Measurements from ENCODE around the gene TRMT10C.

DNA sequence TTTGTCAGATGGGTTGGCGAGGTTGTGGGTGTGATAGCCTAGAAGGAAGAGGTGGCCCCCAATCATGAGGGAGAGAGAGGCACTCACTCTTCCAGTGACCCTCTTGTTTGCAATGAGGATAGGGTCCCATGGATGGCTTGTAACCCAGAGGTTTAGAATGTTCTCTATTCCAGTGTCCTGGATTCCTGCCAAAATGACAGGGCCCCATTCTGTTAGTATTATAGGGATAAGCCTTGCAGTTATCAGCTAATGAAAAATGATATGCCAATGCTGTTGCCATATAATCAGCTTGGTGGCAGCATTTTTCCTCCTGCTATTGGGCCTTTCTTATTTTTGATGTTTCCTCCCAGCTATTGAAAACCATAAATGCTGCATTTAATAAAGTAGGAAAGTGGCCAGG lies 25.4 kb upstream of the TRMT10C start:
- no peak for TF ChIP-seq CTCF (IDR thresholded peaks at IDR 0.05; ENCODE audit: low read depth, low read length)
- no peak for TF ChIP-seq EZH2phosphoT487 (IDR thresholded peaks at IDR 0.05; ENCODE audit: low read depth)

All from OCI-LY3 (cell line).